Measurements from ENCODE around the gene RASA4.
"Not testable (repeated sequence)": the region's sequence is repeated elsewhere in the genome, so short reads cannot be mapped to it uniquely, and the experiment has no call there.

RASA4 gene

DNA sequence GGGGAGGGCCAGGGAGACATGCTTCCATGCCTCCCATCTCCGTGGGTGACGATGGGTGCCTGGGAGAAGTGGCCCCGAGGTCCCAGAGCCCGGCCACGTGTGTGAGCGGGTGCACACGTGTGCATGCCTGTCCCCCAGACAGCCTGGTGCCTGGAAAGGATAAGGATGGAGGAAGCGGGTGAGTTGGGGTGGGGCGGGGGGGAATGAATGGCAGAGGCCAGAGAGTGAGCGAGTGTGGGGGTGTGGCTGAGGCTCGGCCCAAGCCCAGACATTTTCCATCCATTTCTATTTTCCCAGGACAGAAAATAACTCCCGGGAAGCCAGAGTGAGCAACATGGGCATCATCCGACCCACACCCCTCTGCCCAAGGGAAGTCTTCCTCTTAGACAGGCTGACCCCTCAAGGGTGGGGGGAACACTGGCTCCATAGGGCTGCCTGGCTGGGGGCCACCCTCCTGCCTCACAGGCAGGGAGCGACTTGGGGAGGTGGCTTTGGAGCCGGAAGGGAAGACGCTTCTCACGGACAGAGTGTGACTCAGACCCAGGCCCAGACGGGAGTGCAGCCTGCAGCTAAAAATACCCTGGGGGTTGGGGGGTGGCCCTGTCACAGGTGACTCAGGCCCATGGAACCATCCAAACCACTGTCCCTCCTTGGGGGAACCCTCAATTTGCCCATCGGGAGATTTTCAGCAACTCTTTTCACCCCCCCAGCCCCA lies 12.0 kb downstream of the RASA4 start:
- not testable (repeated sequence) for DNase-seq

DNA sequence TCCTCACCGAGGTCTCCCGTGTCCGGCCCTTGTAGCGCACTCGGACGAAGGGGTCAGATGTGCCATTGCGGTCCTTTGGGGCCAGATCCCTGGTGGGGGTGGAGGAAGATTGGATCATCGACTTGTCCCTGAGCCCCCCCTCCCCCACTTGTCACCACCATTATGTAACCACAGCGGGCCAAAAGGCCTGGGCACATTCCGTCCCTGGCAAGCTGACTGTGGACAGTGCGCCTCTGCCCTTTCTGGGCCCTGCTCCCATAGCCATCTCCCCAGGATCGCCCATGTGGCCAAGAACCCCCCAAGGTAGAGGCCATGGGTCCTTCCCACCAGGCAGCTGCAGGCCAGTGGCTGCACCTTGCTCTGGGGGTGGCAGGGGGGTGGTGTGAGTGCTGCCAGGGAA lies 14.2 kb downstream of the RASA4 start:
- DNase-seq, result not testable (repeated sequence)

DNA sequence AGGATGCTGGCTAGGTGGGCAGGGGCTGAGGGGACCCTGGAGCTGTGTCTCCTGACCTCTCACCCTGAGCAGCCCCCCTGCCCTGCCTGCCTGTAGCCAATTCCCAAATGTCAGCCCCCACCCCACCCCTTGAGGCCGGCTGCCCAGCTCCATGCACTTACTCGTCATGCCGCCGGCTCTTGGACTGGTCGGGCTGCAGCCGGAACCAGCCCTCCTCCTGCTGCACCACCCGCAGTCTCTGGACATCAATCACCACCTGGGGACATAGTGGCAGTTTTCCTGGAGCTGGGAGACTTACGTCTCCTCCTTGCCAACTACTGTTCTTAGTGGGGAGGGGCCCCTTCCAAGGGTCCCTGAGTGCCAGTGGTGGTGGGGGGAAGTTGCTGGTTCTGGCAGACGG lies 16.9 kb downstream of the RASA4 start:
- DNase-seq, result not testable (repeated sequence)

DNA sequence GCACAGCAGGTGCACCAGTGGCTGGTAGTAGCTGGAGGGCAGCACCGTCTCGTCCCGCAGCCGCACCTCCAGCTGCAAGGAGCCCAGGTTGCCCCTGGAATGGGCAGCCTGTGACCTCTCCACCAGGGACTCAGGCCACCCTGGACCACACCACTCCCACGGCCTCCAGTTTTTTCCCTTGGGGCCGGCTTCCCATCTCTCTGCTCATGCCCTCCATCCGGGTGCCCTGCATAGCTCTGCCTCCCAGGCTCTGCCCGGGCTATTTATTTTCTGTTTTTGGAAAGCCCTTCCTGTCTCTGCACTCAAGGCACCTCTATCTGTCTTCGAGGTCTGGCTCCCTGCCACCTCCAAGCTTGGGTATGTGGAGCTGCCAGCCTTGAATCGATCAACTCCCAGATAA lies 20.5 kb downstream of the RASA4 start:
- DNase-seq, result not testable (repeated sequence)

DNA sequence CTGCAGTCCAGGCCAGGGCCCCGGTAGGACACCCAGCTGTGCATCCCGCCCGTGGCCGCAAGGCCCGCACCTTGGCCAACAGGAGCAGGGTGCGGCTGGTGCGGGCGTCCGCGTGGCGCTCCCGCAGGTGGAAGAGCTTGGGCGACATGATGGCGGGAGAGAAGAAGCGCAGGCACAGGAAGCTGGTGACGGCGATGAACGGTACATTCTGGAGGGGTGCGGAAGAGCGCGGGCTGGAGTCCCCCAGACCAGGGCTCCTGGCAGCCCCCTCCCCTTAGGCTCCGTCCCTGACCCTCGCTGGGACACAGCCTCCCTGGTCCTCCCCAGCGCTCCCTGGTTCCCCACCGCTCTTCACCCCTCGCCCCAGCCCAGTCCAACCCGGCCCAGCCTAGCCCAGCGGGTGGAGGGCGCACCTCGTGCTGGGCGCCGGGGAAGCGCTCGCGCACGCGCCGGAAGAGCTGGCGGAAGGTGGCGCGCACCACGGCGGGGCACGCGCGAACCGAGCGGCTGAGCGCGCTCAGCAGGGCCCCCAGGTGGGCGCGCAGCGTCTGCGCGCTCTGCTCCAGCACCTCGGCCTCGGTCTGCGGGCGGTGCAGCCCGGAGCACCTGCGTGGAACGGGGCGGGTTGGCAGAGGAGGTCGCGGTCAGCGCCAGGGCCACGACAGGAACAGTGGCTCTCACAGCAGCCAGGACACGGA lies 22.8 kb downstream of the RASA4 start:
- not testable (repeated sequence) for DNase-seq

DNA sequence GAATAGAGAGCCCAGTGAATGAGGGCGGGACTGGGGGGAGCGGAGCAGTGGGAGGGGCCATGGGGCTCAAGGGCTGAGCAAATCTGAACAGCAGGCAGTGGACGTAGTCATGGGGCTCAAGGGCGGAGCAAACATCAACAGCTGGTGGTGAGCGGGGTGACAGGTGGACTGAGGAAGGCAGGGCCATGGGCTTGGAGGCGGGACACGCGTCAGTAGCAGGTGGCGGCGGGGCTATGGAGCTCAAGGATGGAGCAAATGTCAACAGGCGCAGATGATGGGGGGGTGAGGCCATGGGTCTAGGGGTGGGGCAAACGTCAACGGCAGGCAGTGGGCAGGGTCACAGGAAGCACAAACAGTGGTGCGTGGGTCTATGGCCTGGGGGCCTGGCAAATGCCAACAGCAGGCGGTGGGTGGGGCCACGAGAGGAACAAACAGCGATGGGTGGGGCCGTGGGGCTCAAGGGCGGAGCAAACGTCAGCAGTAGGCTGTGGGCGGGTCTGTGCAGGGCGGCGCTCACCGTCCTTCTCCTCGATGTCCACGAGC lies 24.0 kb downstream of the RASA4 start:
- DNase-seq, result not testable (repeated sequence)

DNA sequence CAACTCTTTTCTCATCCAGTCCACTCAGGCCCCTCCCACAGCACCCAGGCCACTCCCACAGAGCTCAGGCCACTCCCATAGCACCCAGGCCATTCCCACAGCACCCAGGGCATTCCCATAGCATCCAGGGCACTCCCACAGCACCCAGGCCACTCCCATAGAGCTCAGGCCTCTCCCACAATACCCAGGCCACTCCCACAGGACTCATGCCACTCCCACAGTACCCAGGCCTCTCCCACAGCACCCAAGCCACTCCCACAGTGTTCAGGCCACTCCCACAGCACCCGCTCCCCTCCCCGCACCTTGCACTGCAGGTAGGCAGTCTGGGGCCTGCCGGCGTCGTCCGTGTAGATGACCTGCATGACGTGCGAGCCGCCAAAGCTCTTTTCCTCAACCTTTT lies 26.7 kb downstream of the RASA4 start:
- not testable (repeated sequence) for DNase-seq

DNA sequence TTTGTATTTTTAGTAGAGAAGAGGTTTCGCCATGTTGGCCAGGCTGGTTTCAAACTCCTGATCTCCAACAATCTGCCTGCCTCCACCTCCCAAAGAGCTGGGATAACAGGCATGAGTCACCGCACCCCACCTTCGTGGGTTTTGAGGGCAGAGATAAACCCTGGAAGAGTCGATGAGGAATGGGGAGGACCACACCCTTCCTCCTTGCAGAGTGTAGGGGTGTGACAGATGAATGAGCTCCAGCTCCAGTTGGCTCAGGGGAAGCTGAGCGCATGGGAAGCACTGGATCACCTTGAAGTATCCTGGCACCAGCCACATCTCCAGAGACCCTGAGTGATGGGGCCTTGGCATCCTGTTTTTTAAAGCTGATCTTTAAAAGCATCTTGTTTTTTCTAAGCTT lies 33.1 kb downstream of the RASA4 start:
- DNase-seq, result not testable (repeated sequence)

DNA sequence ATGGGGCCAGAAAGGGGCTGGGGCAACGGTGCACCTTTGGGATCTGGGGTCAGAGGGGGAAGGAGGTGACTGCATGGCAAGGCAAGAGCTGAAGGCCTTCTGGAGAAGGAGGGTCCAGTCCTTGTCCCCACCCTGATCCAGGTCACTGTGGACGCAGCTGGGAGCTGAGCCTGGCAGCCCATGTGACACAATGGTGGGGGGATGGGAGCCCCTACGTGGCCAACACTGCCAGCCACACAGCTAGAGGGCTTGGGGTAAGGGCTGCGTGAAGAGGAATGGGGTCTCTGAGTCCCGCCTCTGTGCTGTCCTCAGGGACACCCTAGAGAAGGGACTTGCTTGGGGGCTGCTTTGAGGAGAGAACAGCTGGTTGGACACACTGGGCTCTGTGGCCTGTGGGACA lies 34.8 kb downstream of the RASA4 start:
- DNase-seq, result not testable (repeated sequence)

DNA sequence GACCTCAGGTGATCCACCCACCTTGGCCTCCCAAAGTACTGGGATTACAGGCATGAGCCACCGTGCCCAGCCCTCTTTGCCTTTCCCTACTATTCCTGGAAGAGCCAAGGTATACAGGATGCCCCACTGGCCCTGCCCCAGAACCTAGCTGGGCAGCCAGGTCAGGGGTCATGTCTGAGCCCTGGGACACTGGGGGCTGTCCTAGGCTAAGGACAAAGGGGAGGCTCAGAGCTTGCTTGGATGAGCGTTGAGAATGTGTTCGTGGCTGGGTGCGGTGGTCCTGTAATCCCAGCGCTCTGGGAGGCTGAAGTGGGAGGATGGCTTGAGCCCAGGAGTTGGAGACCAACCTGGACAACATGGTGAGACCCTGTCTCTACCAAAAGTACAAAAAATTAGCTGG lies 38.1 kb downstream of the RASA4 start:
- DNase-seq, result not testable (repeated sequence)

DNA sequence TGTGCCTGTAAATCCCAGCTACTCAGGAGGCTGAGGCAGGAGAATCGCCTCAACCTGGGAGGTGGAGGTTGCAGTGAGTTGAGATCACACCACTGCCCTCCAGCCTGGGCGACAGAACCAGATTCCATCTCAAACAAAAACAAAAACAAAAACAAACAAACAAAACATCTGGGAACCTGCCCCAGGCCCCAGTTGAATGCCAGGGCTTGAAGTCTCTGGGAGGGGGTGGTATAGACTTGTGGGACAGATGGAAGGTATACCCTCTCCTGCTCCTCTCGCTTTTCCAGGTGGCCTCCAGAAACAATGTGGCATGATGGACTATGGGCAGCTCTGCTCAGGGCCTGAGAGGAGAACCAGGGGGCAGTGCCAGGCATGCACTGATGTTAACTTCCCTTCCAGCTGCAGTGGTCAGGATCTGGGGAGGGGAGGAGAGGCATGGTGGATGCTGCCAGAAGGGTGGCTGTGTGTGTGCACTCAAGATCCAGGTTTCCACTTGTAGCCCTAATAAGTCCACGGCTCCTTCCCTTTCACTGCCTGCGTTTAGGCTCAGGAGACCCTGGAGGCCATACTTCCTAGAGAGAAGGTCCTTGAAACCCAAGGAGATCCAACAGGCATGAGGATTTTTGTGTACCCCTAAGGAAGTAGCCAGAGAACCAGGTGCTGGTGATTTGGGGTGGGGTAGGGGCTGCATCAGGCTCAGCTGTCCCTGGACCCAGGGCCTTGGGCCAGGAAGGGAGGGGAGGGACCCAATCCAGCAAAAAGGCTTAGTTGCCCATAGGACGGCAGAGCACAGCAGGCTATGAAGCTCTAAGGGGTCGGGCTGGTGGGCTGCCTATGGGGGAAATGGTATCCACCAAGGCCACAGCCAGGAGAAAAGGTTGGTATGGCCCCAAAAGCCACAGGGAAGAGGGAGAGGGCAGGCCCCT lies 39.0 kb downstream of the RASA4 start:
- DNase-seq, result not testable (repeated sequence)

DNA sequence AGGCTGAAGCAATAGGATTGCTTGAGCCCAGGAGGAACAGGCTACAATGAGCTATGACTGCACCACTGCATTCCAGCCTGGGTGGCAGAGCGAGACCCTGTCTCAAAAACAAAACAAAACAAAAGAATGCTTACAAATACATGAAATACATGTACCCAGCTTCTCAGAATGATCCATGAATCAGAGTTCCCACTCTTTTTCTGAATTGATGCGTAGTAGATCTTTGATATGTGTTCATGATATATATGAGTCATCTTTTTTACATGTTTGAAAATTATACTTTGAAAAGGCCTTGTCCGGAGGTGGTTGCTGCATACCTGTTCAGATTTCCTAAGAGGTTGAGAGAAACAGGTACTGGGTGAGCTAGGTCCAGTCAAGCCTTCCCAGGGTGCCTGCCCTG lies 40.2 kb downstream of the RASA4 start:
- DNase-seq, result not testable (repeated sequence)

DNA sequence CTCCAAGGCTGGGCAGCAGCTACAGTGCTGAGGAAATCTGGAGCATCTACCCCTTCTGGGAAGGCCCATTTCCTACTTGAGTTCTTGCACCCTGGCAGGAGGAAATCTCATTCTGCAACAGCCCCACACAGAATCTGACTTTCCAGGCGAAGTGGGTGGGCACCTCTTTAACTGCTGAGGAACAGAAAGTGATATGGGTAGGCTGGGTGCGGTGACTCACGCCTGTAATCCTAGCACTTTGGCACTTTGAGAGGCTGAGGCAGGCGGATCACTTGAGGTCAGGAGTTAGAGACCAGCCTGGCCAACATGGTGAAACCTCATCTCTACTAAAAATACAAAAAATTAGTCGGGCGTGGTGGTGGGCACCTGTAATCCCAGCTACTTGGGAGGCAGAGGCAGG lies 41.9 kb downstream of the RASA4 start:
- not testable (repeated sequence) for DNase-seq

DNA sequence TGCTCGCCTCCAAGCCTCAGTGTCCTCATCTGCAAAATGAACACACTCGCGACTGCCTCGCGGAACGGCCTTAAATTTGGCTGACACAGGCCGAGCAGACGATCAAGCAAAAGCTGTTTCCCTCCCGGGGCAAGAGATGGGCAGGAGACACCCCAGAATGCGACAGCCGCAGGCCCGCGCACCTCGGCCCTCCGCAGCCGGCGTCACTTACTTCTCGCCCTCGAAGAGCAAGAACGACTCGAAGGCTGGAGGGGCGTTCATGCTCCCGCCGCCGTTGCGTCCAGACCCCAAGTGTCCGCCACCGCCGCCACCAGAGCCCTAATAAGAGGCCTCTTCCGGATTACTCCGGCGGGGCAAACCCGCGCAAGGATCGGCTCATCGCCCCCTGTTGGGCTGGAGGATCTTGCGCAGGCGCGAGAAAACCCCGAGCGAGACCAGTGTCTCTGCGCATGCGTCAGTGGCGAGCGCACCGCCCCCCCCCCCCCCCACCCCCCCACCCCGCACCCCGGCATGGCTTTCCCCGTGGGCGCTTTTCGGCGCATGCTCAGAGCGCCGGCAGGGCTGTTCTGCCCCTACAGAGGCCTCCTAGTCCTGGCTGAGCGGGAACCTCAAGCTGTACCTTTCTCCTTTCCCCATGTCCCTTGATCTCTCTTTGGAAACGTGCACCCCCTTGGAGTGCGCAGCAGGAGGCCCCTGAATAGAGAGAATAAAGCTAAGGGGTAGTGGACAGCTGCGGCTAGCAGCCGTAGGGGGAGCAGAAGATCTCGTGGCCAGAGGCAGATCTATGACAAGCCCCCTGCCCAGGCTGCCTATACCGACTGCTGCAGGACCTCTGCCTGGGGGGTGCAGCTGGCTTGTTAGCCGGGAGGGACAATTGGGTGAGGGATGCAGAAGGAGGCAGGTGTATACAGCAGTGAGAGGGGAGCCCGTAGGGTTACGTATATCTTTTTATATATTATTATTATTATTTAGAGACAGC lies 44.0 kb downstream of the RASA4 start, which contains the start of gene POLR2J3:
Gene POLR2J3 (minus strand): TSS at position 323 of the 979 bp plus-strand sequence. CDS start 62 bp downstream, at position 261.
- DNase-seq, result not testable (repeated sequence)

DNA sequence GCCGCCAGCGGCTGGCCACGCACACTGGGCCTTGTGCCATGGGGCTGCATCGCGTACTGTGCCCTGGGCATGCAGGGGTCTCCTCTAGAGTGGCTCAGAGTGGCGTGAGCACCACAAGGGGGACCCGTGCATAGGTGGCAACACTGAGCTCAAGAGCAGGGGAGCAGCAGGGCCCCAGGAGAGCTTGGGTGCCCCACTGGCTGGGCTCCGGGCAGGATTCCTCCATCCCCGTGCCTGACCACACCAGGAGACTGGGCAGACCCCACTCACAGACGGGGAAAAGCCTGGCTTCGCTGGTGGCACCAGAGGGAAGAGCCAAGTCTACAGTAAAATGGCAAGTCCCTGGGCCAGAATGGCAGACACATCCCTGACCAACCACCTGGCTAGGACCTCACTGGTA lies 47.9 kb downstream of the RASA4 start:
- DNase-seq, result not testable (repeated sequence)

DNA sequence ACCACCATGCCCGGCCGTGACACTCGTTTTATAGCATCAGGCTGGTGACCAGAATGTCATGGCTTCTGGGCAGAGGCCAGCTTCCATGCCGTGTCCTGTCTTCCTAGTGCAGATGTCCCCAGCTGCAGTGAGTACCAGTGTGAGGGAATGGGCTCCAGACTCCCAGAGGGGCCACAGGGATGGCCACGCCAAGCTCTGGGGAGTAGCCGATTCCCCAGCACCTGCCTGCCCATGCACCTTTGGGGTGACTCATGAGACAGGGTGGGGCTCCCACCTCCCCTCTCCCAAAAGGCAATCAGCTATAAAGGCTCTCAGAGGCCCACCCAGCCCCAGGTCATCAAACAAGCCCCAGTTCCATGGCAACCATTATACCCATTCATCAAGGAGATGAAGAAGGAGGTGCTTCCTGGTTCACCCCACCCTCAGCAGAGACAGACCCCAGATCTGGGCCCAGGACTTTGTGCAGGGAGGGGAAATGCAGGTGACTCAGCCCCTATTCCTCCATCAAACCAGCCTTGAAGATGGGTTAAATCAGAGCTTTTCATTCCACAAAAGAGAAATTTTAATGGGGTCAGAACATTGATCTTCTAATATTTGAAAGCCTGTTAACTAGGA lies 65.6 kb downstream of the RASA4 start, which contains the start of gene SPDYE2:
Gene SPDYE2 (plus strand): TSS at position 419 of the 615 bp plus-strand sequence. CDS start 2,030 bp downstream, outside the sequence.
- not testable (repeated sequence) for DNase-seq

DNA sequence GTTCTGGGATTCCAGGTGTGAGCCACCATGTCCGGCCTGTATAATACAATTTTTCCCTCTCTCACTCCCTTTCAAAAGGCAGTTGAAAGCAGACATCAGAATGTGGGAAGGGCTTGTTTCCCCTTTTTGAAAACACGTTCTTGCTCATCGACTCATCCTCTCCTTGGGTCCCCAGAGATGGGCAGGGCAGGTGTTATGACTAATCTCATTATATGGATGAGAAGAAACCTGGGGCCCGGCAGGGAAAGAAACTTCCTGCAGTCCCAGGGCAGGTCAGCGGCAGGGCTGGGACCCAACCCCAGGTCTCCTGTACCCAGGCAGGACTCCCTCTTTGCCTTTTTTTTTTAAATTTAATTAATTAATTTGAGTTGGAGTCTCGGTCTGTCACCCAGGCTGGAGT lies 70.2 kb downstream of the RASA4 start:
- not testable (repeated sequence) for DNase-seq

DNA sequence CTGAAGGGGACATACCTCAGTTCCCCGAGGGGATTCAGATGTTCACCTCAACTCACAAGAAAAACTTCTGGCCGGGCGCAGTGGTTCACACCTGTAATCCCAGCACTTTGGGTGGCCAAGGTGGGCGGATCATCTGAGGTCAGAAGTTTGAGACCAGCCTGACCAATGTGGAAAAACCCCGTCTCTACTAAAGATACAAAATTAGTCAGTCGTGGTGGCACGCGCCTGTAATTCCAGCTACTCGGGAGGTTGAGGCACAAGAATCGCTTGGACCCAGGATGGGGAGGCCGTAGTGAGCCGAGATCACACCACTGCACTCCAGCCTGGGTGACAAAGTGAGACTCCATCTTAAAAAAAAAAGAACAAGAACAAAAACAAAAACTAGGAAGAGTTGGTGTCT lies 71.3 kb downstream of the RASA4 start:
- not testable (repeated sequence) for DNase-seq

DNA sequence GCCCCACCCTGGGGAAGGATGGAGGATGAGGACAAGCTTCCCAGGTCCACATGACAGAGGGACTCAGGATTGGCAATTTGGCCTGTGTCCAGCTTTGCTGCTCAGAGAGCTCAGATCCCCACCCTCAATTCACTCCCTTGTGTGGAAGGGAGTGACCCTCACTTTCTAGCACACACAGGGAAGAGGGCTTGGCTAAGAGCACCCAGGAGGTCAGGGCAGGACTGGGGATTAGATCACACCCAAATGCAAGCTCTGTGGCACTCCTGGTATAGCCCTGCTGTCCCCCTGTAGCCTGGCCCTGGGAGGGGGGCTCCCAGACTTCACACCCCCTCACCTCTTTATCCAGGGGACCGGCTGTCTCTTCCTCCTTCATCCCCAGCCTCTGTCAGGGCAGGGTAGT lies 72.2 kb downstream of the RASA4 start:
- DNase-seq, result not testable (repeated sequence)

DNA sequence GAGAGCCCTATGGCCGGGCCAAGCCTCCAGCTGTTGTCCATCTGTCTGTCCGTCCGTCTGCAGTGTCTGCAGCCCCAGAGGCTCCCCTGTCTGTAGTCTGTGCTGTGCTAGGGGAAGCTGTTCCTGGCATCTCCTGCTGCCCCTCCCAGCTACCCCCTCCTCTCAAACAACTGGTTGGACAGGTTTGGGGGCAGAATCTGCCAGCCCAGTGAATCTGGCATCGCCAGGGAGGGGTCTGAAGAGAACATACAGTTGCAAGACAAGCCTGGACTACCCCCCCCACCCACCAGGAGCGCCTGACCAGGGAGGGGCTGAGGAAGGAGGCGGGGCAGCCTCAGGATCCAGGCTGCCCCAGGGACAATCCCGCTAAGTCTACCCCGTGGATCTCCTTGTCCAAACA lies 73.0 kb downstream of the RASA4 start, which contains the start of gene UPK3BL2:
Gene UPK3BL2 (minus strand): TSS at position 101 of the 400 bp plus-strand sequence. CDS start 60 bp downstream, at position 41.
- DNase-seq, result not testable (repeated sequence)

DNA sequence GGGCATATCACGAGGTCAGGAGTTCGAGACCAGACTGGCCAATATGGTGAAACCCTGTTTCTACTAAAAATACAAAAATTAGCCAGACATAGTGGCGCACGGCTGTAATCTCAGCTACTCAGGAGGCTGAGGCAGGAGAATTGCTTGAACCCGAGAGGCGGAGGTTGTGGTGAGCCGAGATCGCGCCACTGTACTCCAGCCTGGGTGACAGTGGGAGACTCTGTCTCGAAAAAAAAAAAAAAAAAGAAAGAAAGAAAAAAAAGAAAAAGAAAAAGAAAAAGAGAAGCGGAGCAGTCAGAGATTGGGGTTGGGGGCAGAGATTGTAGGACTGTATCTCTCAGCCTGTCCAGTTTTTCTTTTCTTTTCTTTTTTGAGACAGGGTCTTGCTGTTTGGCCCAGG lies 73.8 kb downstream of the RASA4 start:
- not testable (repeated sequence) for DNase-seq

Data from NCI-H1694 (cell line).